Lung (tissue), 12 donors: Measurements from ENCODE around the gene NTRK3. TPM values are rescaled to one million over a fixed set of nuclear protein-coding genes. Genes with fewer than 3 reads are reported as not detected.

Experiments
- ATAC-seq: fragments of 200-7000 bp; cut with Tn5 transposase; one replicate; pipeline ENCODE4 v1.9.1; 2020; ENCODE audit warnings: moderate number of reproducible peaks; ENCODE audit not compliant: insufficient read depth, low FRiP score
- DNase-seq, 3 donors: peaks; one replicate each; pipeline ENCODE4 v3.0.0-alpha.2; 2013 to 2017
- H3K27ac ChIP-seq, 2 donors: one replicate each; pipeline ENCODE4 v1.5.1; 2013; ENCODE audit warnings: mild to moderate bottlenecking in 2 of 2, moderate library complexity in 2 of 2, control low read depth in 1 of 2, inconsistent platforms in 1 of 2, low read depth in 1 of 2, low read length in 1 of 2
- H3K27me3 ChIP-seq, 3 donors: one replicate each; pipeline ENCODE4 v1.5.1; 2013; ENCODE audit warnings: low read length in 2 of 3; ENCODE audit not compliant: control insufficient read depth in 3 of 3, insufficient read depth in 3 of 3
- H3K36me3 ChIP-seq, 4 donors: one replicate each; pipeline ENCODE4 v1.5.1; 2013; ENCODE audit warnings: low read length in 4 of 4, mild to moderate bottlenecking in 1 of 4, moderate library complexity in 1 of 4; ENCODE audit not compliant: control insufficient read depth in 4 of 4, insufficient read depth in 4 of 4
- H3K4me1 ChIP-seq, 5 donors: one replicate each; pipeline ENCODE4 v1.5.1; 2013; ENCODE audit warnings: low read length in 5 of 5, mild to moderate bottlenecking in 2 of 5, moderate library complexity in 1 of 5; ENCODE audit not compliant: control insufficient read depth in 5 of 5, insufficient read depth in 5 of 5
- H3K4me3 ChIP-seq: one replicate; pipeline ENCODE4 v1.5.1; 2013; ENCODE audit warnings: mild to moderate bottlenecking, control low read depth, moderate library complexity
- H3K9ac ChIP-seq, 2 donors: one replicate each; pipeline ENCODE4 v1.5.1; 2013; ENCODE audit warnings: low read length in 2 of 2, control low read depth in 1 of 2; ENCODE audit not compliant: insufficient read depth in 1 of 2
- H3K9me3 ChIP-seq, 4 donors: one replicate each; pipeline ENCODE4 v1.5.1; 2013; ENCODE audit warnings: low read length in 3 of 4, mild to moderate bottlenecking in 1 of 4, moderate library complexity in 1 of 4; ENCODE audit not compliant: control insufficient read depth in 4 of 4, insufficient read depth in 3 of 4
- CTCF ChIP-seq: IDR thresholded peaks from 2 replicates; pipeline ENCODE4 v1.5.1; 2012; ENCODE audit warnings: mild to moderate bottlenecking; ENCODE audit errors: control extremely low read depth, extremely low read depth
- WGBS, 2 donors: extraction: QIAGEN DNeasy Blood & Tissue Kit; methylation state at CpG; one replicate each; pipeline ENCODE4 v1.1.7; 2013; 5-methylcytosine and 5-hydroxymethylcytosine counted together
- polyA plus RNA-seq, 2 donors: library from polyadenylated mRNA; stranded (reverse); fragments of 200-250 nt; gene quantifications; one replicate each; pipeline ENCODE4 v1.2.1, GENCODE V29; 2013
- total RNA-seq, 2 donors: library from RNA; depleted of rRNA in 1 of 2; stranded (reverse); fragments of >200 nt in 1 of 2; gene quantifications; one replicate each; pipeline ENCODE4 v1.2.1, GENCODE V29; 2014 to 2021
- donor health status: control.
- donor health status: control.
- donor health status: Bipolar disorder and iron deficiency.
- donor health status: healthy.
- donor health status: DM: yes; HTN: yes; CAD: no.

NTRK3 gene
- total and polyA plus RNA-seq, 4 donors: 0.44 to 11.0 (median 4.2) TPM

DNA sequence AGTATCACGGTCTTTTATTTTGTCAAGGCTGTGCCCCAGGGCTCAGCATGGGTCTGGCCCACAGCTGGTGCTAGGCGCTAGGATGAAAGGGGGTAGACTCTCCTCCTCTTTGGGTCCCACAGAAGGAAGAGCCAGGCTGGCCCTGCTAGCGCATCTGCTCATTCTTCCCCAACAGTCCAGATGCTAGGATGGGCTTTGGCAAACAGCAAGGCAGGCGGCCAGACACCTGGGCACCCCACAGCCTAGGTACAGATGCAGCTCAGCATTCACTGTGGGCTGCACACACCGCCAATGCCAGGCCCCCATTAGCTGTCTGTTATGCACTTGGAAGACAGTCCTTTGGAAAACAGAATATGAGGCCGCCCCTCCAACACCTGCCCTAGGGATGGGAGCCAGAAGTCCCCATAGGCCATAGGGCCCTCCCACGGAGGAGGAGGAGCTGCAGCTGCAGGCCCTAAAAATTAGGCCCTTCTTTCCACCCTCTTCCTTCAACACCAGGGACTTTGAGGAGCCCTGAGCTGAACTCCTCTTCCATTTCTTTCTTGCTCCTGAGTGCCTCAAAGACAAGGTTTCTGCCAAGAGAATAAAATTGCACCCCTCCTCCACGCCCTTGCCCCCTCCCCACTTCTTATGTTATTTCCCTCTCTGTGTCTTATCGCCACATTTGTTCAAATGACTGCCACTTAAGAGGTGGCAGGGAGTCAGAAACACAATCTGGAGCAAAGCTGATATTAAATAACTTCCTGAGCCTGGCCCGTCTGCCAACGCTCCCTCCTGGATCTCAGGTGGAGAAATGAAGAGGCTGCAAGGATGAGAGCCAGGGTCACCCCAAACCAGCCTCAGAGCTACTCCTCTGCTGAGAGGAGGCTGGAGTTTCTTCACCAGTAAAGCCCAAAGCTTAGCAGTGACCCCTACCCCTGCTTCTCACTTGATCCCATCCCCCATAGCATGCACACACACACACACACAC lies 13.7 kb downstream of the NTRK3 start:
- peaks cover 0 to 12% (median 0%) of the 10 kb centered on the region in 5 donors for H3K4me1 ChIP-seq
- H3K27ac ChIP-seq: no peak overlapping the region
- H3K27me3 ChIP-seq: peaks cover 0 to 15% (median 0%) of the 10 kb centered on the region in 3 donors
- no peaks in the 10 kb centered on the region for H3K36me3 ChIP-seq
- H3K4me3 ChIP-seq: no peak overlapping the region
- no peak for ATAC-seq
- H3K9ac ChIP-seq: no peak overlapping the region
- TF ChIP-seq CTCF: no peak
- H3K9me3 ChIP-seq: no peaks in the 10 kb centered on the region
- WGBS, 2 donors: 78 to 85% methylated on average over 11 of the region's 11 CpGs
- DNase-seq: no peak

DNA sequence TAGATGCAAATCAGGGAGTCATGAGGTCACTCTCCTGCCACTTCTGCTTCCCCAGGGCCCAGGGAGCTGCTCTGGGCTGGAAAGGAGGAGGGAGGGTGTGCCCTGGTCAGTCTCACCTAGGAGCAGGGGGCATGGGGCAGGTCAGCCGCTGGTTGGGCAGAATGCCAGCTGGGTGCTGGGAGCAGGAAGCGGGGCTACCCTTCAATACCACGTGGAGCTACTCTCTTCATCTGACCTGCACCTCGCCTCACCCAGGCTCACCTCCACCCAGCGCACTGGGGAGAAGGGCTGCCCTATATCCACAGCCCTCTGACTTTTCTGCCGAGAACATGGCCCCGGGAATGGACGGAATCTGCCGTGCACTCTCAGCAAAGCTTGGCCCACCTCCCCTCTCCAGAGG lies 15.1 kb downstream of the NTRK3 start:
- Histone ChIP-seq H3K4me1 (peaks cover 0 to 1% (median 0%) of the 10 kb centered on the region in 5 donors), H3K9me3 (no peaks in the 10 kb centered on the region), H3K27me3 (peaks cover 0 to 15% (median 0%) of the 10 kb centered on the region in 3 donors), H3K36me3 (no peaks in the 10 kb centered on the region), H3K4me3 (no peak overlapping the region), H3K9ac (no peak overlapping the region), H3K27ac (no peak overlapping the region)
- no peak for ATAC-seq
- no peak for DNase-seq
- 73 to 74% methylated on average over 9 of the region's 9 CpGs for WGBS, 2 donors
- TF ChIP-seq CTCF: no peak

DNA sequence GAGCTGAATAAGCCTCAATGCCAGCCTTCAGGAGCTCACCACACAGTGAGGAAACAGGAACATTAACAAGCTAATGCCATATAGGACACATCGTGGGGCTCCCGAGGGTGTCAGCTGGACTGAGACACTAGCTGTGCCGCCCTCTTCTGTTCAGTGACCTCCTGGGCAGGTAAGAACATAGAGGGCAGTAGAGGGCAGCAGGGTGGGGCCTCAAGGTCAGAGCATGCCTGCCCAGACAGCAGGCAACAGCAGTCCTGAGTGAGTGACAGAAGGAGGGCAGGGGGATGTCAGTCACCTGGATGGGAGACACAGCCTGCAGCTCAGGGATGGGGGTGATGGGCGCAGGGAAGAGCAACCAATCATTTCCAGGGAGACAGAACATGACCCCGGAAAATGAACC lies 15.5 kb downstream of the NTRK3 start:
- Histone ChIP-seq H3K4me3 (no peak overlapping the region), H3K27me3 (peaks cover 0 to 11% (median 0%) of the 10 kb centered on the region in 3 donors), H3K36me3 (no peaks in the 10 kb centered on the region), H3K9ac (no peak overlapping the region), H3K27ac (no peak overlapping the region), H3K4me1 (no peaks in the 10 kb centered on the region), H3K9me3 (no peaks in the 10 kb centered on the region)
- no peak for ATAC-seq
- TF ChIP-seq CTCF: no peak
- DNase-seq: no peak
- 61 to 68% methylated on average over 5 of the region's 5 CpGs for WGBS, 2 donors
